CD4-positive, alpha-beta memory T cell (primary cell): ENCODE data around the gene KLRC4. TPM values are rescaled to one million over a fixed set of nuclear protein-coding genes. Genes with fewer than 3 reads are reported as not detected.

Experiments
- CTCF ChIA-PET: fragments of 350-600 bp; sonication (Branson Sonifier 250); formaldehyde crosslinking; loops from one replicate; lab custom pipeline; 2021; ENCODE audit warnings: inconsistent platforms; ENCODE audit not compliant: partially characterized antibody; lab: Charles Lee
- POLR2A ChIA-PET: fragments of 350-600 bp; sonication (Branson Sonifier 250); formaldehyde crosslinking; loops from one replicate; lab custom pipeline; 2021; ENCODE audit not compliant: partially characterized antibody; lab: Charles Lee
- DNase-seq, 5 donors: peaks; one replicate each; pipeline versions ENCODE4 v3.0.0 to v3.0.0-alpha.2; 2020 to 2022; ENCODE audit warnings: mixed read lengths in 1 of 5
- H3K27ac ChIP-seq: one replicate; pipeline ENCODE4 v1.7.0; 2013; ENCODE audit warnings: low read depth, low read length
- H3K27me3 ChIP-seq: 2 replicates; pipeline ENCODE4 v1.7.0; 2013; ENCODE audit warnings: mild to moderate bottlenecking, low read length, moderate library complexity; ENCODE audit not compliant: insufficient read depth
- H3K36me3 ChIP-seq: 2 replicates; pipeline ENCODE4 v1.7.0; 2013; ENCODE audit warnings: mild to moderate bottlenecking, low read length, moderate library complexity; ENCODE audit not compliant: insufficient read depth
- H3K4me1 ChIP-seq: 2 replicates; pipeline ENCODE4 v1.7.0; 2013; ENCODE audit warnings: mild to moderate bottlenecking, low read length, moderate library complexity; ENCODE audit not compliant: insufficient read depth
- H3K4me3 ChIP-seq, 2 donors: one replicate each; pipeline ENCODE4 v1.7.0; 2013; ENCODE audit warnings: low read length in 2 of 2, mild to moderate bottlenecking in 1 of 2
- H3K9me3 ChIP-seq, 2 donors: one replicate each; pipeline ENCODE4 v1.7.0; 2013; ENCODE audit warnings: low read length in 2 of 2, control low read depth in 1 of 2; ENCODE audit not compliant: control insufficient read depth in 1 of 2
- H3K27ac Mint-ChIP-seq, 7 donors: one replicate each; pipeline ENCODE4 v1.8.0; 2020 to 2021; ENCODE audit warnings: mixed read lengths in 7 of 7, mild to moderate bottlenecking in 6 of 7, inconsistent platforms in 3 of 7, moderate library complexity in 3 of 7
- H3K27me3 Mint-ChIP-seq, 2 donors: one replicate each; pipeline ENCODE4 v1.8.0; 2020 to 2021; ENCODE audit warnings: mixed read lengths in 2 of 2
- H3K36me3 Mint-ChIP-seq, 2 donors: one replicate each; pipeline ENCODE4 v1.8.0; 2020 to 2021; ENCODE audit warnings: mixed read lengths in 2 of 2, inconsistent platforms in 1 of 2, mild to moderate bottlenecking in 1 of 2
- H3K4me1 Mint-ChIP-seq, 4 donors: one replicate each; pipeline ENCODE4 v1.8.0; 2020 to 2021; ENCODE audit warnings: mixed read lengths in 4 of 4, mild to moderate bottlenecking in 1 of 4
- H3K4me3 Mint-ChIP-seq, 8 donors: one replicate each; pipeline ENCODE4 v1.8.0; 2020 to 2021; ENCODE audit warnings: mixed read lengths in 8 of 8, mild to moderate bottlenecking in 7 of 8, moderate library complexity in 6 of 8, inconsistent platforms in 3 of 8
- H3K9me3 Mint-ChIP-seq, 8 donors: one replicate each; pipeline ENCODE4 v1.8.0; 2020 to 2021; ENCODE audit warnings: mixed read lengths in 8 of 8, mild to moderate bottlenecking in 5 of 8, inconsistent platforms in 3 of 8, moderate library complexity in 1 of 8
- intact Hi-C: fragments of 100-400 bp; cut with micrococcal nuclease; formaldehyde crosslinking; loops from one replicate; pipeline ENCODE4 v1.15.1; 2023
- polyA plus RNA-seq, 2 donors: library from polyadenylated mRNA; unstranded; fragments of 300-500 nt; fragmentation: Illumina TruSeq; gene quantifications; one replicate each; pipeline ENCODE4 v1.2.3, GENCODE V29; 2021
- total RNA-seq, 2 experiments: library from RNA; stranded (reverse); gene quantifications; one replicate each; pipeline ENCODE4 v1.2.3, GENCODE V29; 2021

Gene KLRC4
- total and polyA plus RNA-seq, 4 experiments from 2014 or later: not detected

GRCh38 chr12:10358969-10359368, 50.6 kb downstream of the KLRC4 start:
- Mint-ChIP-seq H3K9me3 (no peaks in the 10 kb centered on the region), H3K4me3 (no peak overlapping the region), H3K27ac (no peak overlapping the region), H3K4me1 (peaks cover 1 to 7% (median 5%) of the 10 kb centered on the region in 4 donors), H3K36me3 (no peaks in the 10 kb centered on the region), H3K27me3 (peaks cover 9 to 15% of the 10 kb centered on the region in 2 donors)
- Histone ChIP-seq H3K9me3 (no peaks in the 10 kb centered on the region), H3K27me3 (no peaks in the 10 kb centered on the region), H3K36me3 (no peaks in the 10 kb centered on the region), H3K4me3 (no peak overlapping the region), H3K4me1 (peaks cover 2% of the 10 kb centered on the region), H3K27ac (no peak overlapping the region)
- no peak for DNase-seq
- intact Hi-C loops: no loop called here
- POLR2A ChIA-PET: no interaction called here
- CTCF ChIA-PET: no interaction called here

- Mint-ChIP-seq H3K27ac (no peak overlapping the region), H3K4me3 (no peak overlapping the region), H3K9me3 (peaks cover 0 to 1% (median 0%) of the 10 kb centered on the region in 8 donors), H3K27me3 (peaks cover 10 to 17% of the 10 kb centered on the region in 2 donors), H3K36me3 (no peaks in the 10 kb centered on the region), H3K4me1 (peaks cover 1 to 7% (median 5%) of the 10 kb centered on the region in 4 donors)
- Histone ChIP-seq H3K4me1 (no peaks in the 10 kb centered on the region), H3K36me3 (no peaks in the 10 kb centered on the region), H3K4me3 (no peak overlapping the region), H3K27me3 (no peaks in the 10 kb centered on the region), H3K27ac (no peak overlapping the region), H3K9me3 (no peaks in the 10 kb centered on the region)
- no peak for DNase-seq
- ChIA-PET POLR2A (no interaction called here), CTCF (interaction anchor here (0.8 kb wide), 1 partner anchor 58 kb away, joined by 3 read pairs; no protein-coding TSS in a partner anchor)
- intact Hi-C loops: no loop called here
Observed at GRCh38 chr12:10358131-10358530, 51.4 kb downstream of the KLRC4 start.

Other genes starting within 250 kb of the KLRC4 start
- gene OLR1, start 237.6 kb downstream of the KLRC4 start, total RNA-seq: under 1 TPM in 1 of 2 experiments, not detected in 1; 0.42 TPM
- not detected for gene OLR1, start 237.6 kb downstream of the KLRC4 start, polyA plus RNA-seq
- gene TMEM52B, start 230.7 kb downstream of the KLRC4 start, total RNA-seq: not detected
- gene TMEM52B, start 230.7 kb downstream of the KLRC4 start, polyA plus RNA-seq: not detected
- gene GABARAPL1, start 196.9 kb downstream of the KLRC4 start, total RNA-seq: 10 to 100 TPM; 35.3 to 36.3 TPM
- 10 to 100 TPM; 12.8 to 16.2 TPM for gene GABARAPL1, start 196.9 kb downstream of the KLRC4 start, polyA plus RNA-seq
- gene KLRD1, start 101.9 kb downstream of the KLRC4 start, total RNA-seq: under 1 TPM; 0.64 to 0.79 TPM
- gene KLRD1, start 101.9 kb downstream of the KLRC4 start, polyA plus RNA-seq: 1 to 10 TPM in 1 of 2 donors, under 1 TPM in 1; 0.50 to 2.6 TPM
- 1 to 10 TPM; 1.3 to 1.4 TPM for gene KLRK1, start 19.7 kb downstream of the KLRC4 start, total RNA-seq
- 1 to 10 TPM; 1.4 to 1.9 TPM for gene KLRK1, start 19.7 kb downstream of the KLRC4 start, polyA plus RNA-seq
- not detected for gene KLRC3, start 10.8 kb upstream of the KLRC4 start, total RNA-seq
- gene KLRC3, start 10.8 kb upstream of the KLRC4 start, polyA plus RNA-seq: not detected
- not detected for gene KLRC2, start 26.3 kb upstream of the KLRC4 start, total RNA-seq
- not detected for gene KLRC2, start 26.3 kb upstream of the KLRC4 start, polyA plus RNA-seq
- not detected for gene KLRC1, start 43.6 kb upstream of the KLRC4 start, total RNA-seq
- not detected for gene KLRC1, start 43.6 kb upstream of the KLRC4 start, polyA plus RNA-seq
- gene EIF2S3B, start 96.1 kb upstream of the KLRC4 start, total RNA-seq: 1 to 10 TPM; 1.3 to 1.4 TPM
- under 1 TPM; 0.36 to 0.46 TPM for gene EIF2S3B, start 96.1 kb upstream of the KLRC4 start, polyA plus RNA-seq
- gene MAGOHB, start 203.9 kb upstream of the KLRC4 start, total RNA-seq: 10 to 100 TPM; 19.3 to 22.0 TPM
- gene MAGOHB, start 203.9 kb upstream of the KLRC4 start, polyA plus RNA-seq: 10 to 100 TPM; 50.0 to 58.2 TPM